GM23248 (cell line): ENCODE measurements around the gene IL5.

Experiments
- EZH2 ChIP-seq: fragments of 200-600 bp; sonication (generic); IDR thresholded peaks from 2 replicates; pipeline ENCODE4 v1.6.1; 2018; ENCODE audit warnings: antibody characterized with exemption, mild to moderate bottlenecking; ENCODE audit not compliant: insufficient read depth, poor library complexity, severe bottlenecking
- EZH2phosphoT487 ChIP-seq: fragments of 200-600 bp; sonication (generic); IDR thresholded peaks from 2 replicates; pipeline ENCODE4 v1.6.1; 2018; ENCODE audit warnings: antibody characterized with exemption, moderate library complexity, mild to moderate bottlenecking, low read depth; ENCODE audit not compliant: insufficient read depth

DNA sequence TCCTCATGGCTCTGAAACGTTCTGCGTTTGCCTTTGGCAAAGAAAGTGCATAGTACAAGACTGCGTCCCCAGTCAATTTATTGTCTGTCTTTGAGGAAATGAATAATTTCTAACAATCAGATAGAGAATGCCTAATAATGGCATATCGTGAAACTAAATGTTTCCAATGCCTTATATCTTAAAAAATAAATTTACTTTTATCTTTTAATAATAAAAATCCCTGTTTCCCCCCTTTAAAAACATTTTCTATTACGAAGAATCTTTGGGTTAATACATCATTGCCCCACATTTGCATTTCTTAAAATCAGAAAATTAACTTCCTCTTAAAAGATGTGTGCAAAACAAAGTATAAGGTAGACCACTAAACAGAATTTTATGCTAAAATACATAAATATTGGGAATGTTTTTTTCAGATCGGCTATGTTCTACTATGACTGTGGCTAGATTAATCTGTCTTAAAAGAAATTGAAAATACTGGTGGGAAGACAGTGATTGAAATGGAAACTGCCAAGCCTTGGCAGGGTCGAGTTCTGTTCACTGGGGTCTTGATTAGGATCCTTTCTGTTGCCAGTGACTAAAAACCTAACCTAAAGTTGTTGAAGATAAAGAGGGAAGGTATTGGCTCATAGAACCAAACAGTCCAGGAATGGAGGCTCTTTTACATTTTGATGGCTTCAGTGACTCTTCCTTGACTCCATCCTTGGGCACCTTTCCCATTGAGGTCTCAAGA, at the start of gene IL5:
- TF ChIP-seq EZH2phosphoT487 (no peak), EZH2 (no peak)
